HEK293 (cell line): ENCODE measurements around the gene TLE3.

Source experiments
- CTCF ChIP-seq: fragments of 450-650 bp; formaldehyde crosslinking; IDR thresholded peaks from 2 replicates; pipeline ENCODE4 v1.5.1; 2016; ENCODE audit warnings: missing biosample characterization, missing genetic modification characterization
- ZFHX2 ChIP-seq: fragments of 450-650 bp; formaldehyde crosslinking; conservative IDR thresholded peaks from 2 replicates; pipeline ENCODE4 v1.5.1; 2016; ENCODE audit warnings: missing biosample characterization, missing genetic modification characterization
- ZNF324 ChIP-seq: fragments of 450-650 bp; formaldehyde crosslinking; IDR thresholded peaks from 2 replicates; pipeline ENCODE4 v1.5.1; 2016; ENCODE audit warnings: missing biosample characterization, missing genetic modification characterization

DNA sequence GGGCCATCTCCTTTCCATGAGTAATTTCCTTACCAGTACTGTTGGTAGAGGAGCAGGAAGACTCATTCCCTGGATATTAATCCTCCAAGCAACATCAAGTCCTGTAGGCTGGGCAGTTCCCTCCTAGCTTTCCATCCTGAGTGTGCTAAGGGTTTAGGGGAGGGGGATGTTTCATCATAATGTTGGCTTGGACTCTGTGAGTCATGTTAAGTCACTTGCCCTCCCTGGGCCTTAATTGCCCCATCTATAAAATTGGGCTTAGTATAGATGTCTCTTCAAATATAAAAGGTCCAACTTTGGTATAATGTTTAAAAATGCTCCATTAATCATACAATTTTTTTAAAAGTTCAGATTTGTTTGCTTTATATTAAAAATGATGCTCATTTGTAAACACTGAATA is 52.7 kb downstream of the TLE3 start:
- no peak for TF ChIP-seq ZNF324 (tag by site-specific recombination)
- no peak for TF ChIP-seq CTCF (tag by site-specific recombination)
- TF ChIP-seq ZFHX2 (tag by site-specific recombination), result no peak
